GM23338 (cell line): ENCODE measurements around the gene VMO1.

ENCODE experiments used
- CREB1 ChIP-seq: fragments of 250-450 bp; sonication (Bioruptor Pico); IDR thresholded peaks from 2 replicates; pipeline ENCODE4 v1.5.0; 2020; ENCODE audit warnings: low read depth, mild to moderate bottlenecking, moderate library complexity
- EZH2 ChIP-seq: fragments of 200-600 bp; sonication (generic); IDR thresholded peaks from one replicate; pipeline ENCODE4 v1.8.0; 2017; ENCODE audit warnings: antibody characterized with exemption, mild to moderate bottlenecking, low read depth; ENCODE audit not compliant: unreplicated experiment
- EZH2phosphoT487 ChIP-seq: fragments of 200-600 bp; sonication (generic); IDR thresholded peaks from one replicate; pipeline ENCODE4 v1.8.1; 2018; ENCODE audit warnings: antibody characterized with exemption; ENCODE audit not compliant: unreplicated experiment
- JUNB ChIP-seq: IDR thresholded peaks from one replicate; pipeline ENCODE4 v1.6.1; 2016; ENCODE audit warnings: antibody characterized with exemption; ENCODE audit not compliant: unreplicated experiment
- POLR2AphosphoS5 ChIP-seq: IDR thresholded peaks from 2 replicates; pipeline ENCODE4 v1.6.1; 2016; ENCODE audit warnings: antibody characterized with exemption, low read depth
- STAT1 ChIP-seq: IDR thresholded peaks from one replicate; pipeline ENCODE4 v1.6.1; 2016; ENCODE audit warnings: antibody characterized with exemption; ENCODE audit not compliant: unreplicated experiment
- ZNF114 ChIP-seq: fragments of 250-450 bp; sonication (Bioruptor Pico); IDR thresholded peaks from 2 replicates; pipeline ENCODE4 v1.5.0; 2020; ENCODE audit warnings: mild to moderate bottlenecking, moderate library complexity
- ZNF331 ChIP-seq: fragments of 250-450 bp; sonication (Bioruptor Pico); IDR thresholded peaks from 2 replicates; pipeline ENCODE4 v1.5.0; 2020; ENCODE audit warnings: low read depth, mild to moderate bottlenecking, moderate library complexity
- TF ChIP-seq, protein P1 (sequence below), 2 experiments: fragments of 200-600 bp in 1 of 2; sonication (generic) in 1 of 2; conservative IDR thresholded peaks; 2 replicates each; pipeline versions ENCODE4 v1.5.1 to v1.6.1; 2016 to 2017; ENCODE audit warnings: antibody characterized with exemption in 2 of 2, low read depth in 2 of 2, mild to moderate bottlenecking in 2 of 2, moderate library complexity in 1 of 2
- TF ChIP-seq, protein P2 (sequence below): IDR thresholded peaks from one replicate; pipeline ENCODE4 v1.6.1; 2018; ENCODE audit warnings: antibody characterized with exemption; ENCODE audit not compliant: unreplicated experiment
- TF ChIP-seq, protein P3 (sequence below): fragments of 250-450 bp; sonication (Bioruptor Pico); IDR thresholded peaks from 2 replicates; pipeline ENCODE4 v1.5.0; 2020; ENCODE audit warnings: mild to moderate bottlenecking, moderate library complexity

DNA sequence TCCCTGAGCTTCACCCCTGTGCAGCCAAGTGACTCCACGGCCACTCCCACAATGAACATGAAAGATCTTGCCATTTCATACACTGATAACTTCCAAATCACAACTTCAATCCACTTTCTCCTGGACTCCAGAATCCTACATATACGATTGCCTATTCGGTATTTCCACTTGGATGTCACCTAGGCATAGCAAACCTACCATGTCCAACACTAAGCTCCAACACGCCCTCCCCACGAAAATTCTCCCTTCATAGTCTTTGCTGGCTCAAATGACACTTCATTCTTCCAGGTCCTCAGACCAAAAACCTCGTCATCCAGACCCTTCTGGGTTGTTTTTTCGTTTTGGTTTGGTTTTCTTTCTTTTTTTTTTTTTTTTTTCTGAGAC lies 4.5 kb upstream of the VMO1 start:
- TF ChIP-seq, protein P1, sequence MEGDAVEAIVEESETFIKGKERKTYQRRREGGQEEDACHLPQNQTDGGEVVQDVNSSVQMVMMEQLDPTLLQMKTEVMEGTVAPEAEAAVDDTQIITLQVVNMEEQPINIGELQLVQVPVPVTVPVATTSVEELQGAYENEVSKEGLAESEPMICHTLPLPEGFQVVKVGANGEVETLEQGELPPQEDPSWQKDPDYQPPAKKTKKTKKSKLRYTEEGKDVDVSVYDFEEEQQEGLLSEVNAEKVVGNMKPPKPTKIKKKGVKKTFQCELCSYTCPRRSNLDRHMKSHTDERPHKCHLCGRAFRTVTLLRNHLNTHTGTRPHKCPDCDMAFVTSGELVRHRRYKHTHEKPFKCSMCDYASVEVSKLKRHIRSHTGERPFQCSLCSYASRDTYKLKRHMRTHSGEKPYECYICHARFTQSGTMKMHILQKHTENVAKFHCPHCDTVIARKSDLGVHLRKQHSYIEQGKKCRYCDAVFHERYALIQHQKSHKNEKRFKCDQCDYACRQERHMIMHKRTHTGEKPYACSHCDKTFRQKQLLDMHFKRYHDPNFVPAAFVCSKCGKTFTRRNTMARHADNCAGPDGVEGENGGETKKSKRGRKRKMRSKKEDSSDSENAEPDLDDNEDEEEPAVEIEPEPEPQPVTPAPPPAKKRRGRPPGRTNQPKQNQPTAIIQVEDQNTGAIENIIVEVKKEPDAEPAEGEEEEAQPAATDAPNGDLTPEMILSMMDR (conservative IDR thresholded peaks at IDR 0.05; ENCODE audit: low read depth in 2 of 2): no peak
- no peak for TF ChIP-seq EZH2
- TF ChIP-seq EZH2phosphoT487: no peak
- TF ChIP-seq CREB1: no peak
- no peak for TF ChIP-seq STAT1
- TF ChIP-seq, protein P2, sequence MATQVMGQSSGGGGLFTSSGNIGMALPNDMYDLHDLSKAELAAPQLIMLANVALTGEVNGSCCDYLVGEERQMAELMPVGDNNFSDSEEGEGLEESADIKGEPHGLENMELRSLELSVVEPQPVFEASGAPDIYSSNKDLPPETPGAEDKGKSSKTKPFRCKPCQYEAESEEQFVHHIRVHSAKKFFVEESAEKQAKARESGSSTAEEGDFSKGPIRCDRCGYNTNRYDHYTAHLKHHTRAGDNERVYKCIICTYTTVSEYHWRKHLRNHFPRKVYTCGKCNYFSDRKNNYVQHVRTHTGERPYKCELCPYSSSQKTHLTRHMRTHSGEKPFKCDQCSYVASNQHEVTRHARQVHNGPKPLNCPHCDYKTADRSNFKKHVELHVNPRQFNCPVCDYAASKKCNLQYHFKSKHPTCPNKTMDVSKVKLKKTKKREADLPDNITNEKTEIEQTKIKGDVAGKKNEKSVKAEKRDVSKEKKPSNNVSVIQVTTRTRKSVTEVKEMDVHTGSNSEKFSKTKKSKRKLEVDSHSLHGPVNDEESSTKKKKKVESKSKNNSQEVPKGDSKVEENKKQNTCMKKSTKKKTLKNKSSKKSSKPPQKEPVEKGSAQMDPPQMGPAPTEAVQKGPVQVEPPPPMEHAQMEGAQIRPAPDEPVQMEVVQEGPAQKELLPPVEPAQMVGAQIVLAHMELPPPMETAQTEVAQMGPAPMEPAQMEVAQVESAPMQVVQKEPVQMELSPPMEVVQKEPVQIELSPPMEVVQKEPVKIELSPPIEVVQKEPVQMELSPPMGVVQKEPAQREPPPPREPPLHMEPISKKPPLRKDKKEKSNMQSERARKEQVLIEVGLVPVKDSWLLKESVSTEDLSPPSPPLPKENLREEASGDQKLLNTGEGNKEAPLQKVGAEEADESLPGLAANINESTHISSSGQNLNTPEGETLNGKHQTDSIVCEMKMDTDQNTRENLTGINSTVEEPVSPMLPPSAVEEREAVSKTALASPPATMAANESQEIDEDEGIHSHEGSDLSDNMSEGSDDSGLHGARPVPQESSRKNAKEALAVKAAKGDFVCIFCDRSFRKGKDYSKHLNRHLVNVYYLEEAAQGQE: no peak
- no peak for TF ChIP-seq POLR2AphosphoS5
- no peak for TF ChIP-seq JUNB
- TF ChIP-seq ZNF331: no peak
- TF ChIP-seq, protein P3, sequence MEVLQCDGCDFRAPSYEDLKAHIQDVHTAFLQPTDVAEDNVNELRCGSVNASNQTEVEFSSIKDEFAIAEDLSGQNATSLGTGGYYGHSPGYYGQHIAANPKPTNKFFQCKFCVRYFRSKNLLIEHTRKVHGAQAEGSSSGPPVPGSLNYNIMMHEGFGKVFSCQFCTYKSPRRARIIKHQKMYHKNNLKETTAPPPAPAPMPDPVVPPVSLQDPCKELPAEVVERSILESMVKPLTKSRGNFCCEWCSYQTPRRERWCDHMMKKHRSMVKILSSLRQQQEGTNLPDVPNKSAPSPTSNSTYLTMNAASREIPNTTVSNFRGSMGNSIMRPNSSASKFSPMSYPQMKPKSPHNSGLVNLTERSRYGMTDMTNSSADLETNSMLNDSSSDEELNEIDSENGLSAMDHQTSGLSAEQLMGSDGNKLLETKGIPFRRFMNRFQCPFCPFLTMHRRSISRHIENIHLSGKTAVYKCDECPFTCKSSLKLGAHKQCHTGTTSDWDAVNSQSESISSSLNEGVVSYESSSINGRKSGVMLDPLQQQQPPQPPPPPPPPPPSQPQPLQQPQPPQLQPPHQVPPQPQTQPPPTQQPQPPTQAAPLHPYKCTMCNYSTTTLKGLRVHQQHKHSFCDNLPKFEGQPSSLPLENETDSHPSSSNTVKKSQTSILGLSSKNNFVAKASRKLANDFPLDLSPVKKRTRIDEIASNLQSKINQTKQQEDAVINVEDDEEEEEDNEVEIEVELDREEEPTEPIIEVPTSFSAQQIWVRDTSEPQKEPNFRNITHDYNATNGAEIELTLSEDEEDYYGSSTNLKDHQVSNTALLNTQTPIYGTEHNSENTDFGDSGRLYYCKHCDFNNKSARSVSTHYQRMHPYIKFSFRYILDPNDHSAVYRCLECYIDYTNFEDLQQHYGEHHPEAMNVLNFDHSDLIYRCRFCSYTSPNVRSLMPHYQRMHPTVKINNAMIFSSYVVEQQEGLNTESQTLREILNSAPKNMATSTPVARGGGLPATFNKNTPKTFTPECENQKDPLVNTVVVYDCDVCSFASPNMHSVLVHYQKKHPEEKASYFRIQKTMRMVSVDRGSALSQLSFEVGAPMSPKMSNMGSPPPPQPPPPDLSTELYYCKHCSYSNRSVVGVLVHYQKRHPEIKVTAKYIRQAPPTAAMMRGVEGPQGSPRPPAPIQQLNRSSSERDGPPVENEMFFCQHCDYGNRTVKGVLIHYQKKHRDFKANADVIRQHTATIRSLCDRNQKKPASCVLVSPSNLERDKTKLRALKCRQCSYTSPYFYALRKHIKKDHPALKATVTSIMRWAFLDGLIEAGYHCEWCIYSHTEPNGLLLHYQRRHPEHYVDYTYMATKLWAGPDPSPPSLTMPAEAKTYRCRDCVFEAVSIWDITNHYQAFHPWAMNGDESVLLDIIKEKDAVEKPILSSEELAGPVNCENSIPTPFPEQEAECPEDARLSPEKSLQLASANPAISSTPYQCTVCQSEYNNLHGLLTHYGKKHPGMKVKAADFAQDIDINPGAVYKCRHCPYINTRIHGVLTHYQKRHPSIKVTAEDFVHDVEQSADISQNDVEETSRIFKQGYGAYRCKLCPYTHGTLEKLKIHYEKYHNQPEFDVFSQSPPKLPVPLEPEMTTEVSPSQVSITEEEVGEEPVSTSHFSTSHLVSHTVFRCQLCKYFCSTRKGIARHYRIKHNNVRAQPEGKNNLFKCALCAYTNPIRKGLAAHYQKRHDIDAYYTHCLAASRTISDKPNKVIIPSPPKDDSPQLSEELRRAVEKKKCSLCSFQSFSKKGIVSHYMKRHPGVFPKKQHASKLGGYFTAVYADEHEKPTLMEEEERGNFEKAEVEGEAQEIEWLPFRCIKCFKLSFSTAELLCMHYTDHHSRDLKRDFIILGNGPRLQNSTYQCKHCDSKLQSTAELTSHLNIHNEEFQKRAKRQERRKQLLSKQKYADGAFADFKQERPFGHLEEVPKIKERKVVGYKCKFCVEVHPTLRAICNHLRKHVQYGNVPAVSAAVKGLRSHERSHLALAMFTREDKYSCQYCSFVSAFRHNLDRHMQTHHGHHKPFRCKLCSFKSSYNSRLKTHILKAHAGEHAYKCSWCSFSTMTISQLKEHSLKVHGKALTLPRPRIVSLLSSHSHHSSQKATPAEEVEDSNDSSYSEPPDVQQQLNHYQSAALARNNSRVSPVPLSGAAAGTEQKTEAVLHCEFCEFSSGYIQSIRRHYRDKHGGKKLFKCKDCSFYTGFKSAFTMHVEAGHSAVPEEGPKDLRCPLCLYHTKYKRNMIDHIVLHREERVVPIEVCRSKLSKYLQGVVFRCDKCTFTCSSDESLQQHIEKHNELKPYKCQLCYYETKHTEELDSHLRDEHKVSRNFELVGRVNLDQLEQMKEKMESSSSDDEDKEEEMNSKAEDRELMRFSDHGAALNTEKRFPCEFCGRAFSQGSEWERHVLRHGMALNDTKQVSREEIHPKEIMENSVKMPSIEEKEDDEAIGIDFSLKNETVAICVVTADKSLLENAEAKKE (CRISPR knock-in tag): no peak
- no peak for TF ChIP-seq ZNF114 (CRISPR knock-in tag)
